GM19239 (cell line): ENCODE data around the gene DROSHA.

ENCODE experiments used
- DNase-seq: peaks from one replicate; pipeline ENCODE4 v3.0.0; 2011; ENCODE audit warnings: low spot score; ENCODE audit not compliant: insufficient read length
- FAIRE-seq: peaks from 2 replicates; lab custom pipeline; 2011; peaks lifted over from hg19 to GRCh38; lab: Jason Lieb, UNC

The DROSHA gene

GRCh38 chr5:31471040-31471439, 60.9 kb downstream of the DROSHA start:
- FAIRE-seq (no peak), DNase-seq (no peak)

GRCh38 chr5:31470608-31471007, 61.3 kb downstream of the DROSHA start:
- FAIRE-seq: no peak
- no peak for DNase-seq

- no peak for DNase-seq
- no peak for FAIRE-seq
Observed at GRCh38 chr5:31469886-31470285, 62.0 kb downstream of the DROSHA start.

GRCh38 chr5:31469466-31469865, 62.4 kb downstream of the DROSHA start:
- peak; percentile 28 for FAIRE-seq

GRCh38 chr5:31465291-31465690, 66.6 kb downstream of the DROSHA start:
- FAIRE-seq (no peak), DNase-seq (no peak)

More at GRCh38 chr5:31469466-31469865, 62.4 kb downstream of the DROSHA start:
- DNase-seq: no peak

- DNase-seq (no peak), FAIRE-seq (no peak)
Observed at GRCh38 chr5:31464081-31464480, 67.8 kb downstream of the DROSHA start.

GRCh38 chr5:31463351-31463750, 68.5 kb downstream of the DROSHA start:
- DNase-seq (no peak), FAIRE-seq (no peak)

GRCh38 chr5:31459594-31459993, 72.3 kb downstream of the DROSHA start:
- no peak for FAIRE-seq
- no peak for DNase-seq

GRCh38 chr5:31455172-31455571, 76.7 kb downstream of the DROSHA start:
- DNase-seq (no peak), FAIRE-seq (no peak)

GRCh38 chr5:31453522-31453921, 78.4 kb downstream of the DROSHA start:
- no peak for DNase-seq
- no peak for FAIRE-seq

- DNase-seq: no peak
- FAIRE-seq: no peak
Observed at GRCh38 chr5:31452314-31452713, 79.6 kb downstream of the DROSHA start.

GRCh38 chr5:31449962-31450361, 81.9 kb downstream of the DROSHA start:
- FAIRE-seq (no peak), DNase-seq (no peak)

- FAIRE-seq: no peak
- DNase-seq: no peak
Observed at GRCh38 chr5:31449174-31449573, 82.7 kb downstream of the DROSHA start.

GRCh38 chr5:31445041-31445600, 86.8 kb downstream of the DROSHA start:
- no peak for DNase-seq
- FAIRE-seq: no peak

GRCh38 chr5:31443572-31443971, 88.3 kb downstream of the DROSHA start:
- FAIRE-seq (no peak), DNase-seq (no peak)

- FAIRE-seq: no peak
- no peak for DNase-seq
Observed at GRCh38 chr5:31442058-31442745, 89.7 kb downstream of the DROSHA start.

- FAIRE-seq: no peak
- no peak for DNase-seq
Observed at GRCh38 chr5:31436851-31437250, 95.0 kb downstream of the DROSHA start.

- FAIRE-seq (no peak), DNase-seq (no peak)
Observed at GRCh38 chr5:31435730-31436129, 96.2 kb downstream of the DROSHA start.

- no peak for FAIRE-seq
- no peak for DNase-seq
Observed at GRCh38 chr5:31434898-31435297, 97.0 kb downstream of the DROSHA start.

GRCh38 chr5:31433229-31433628, 98.7 kb downstream of the DROSHA start:
- FAIRE-seq (no peak), DNase-seq (no peak)

- no peak for FAIRE-seq
Observed at GRCh38 chr5:31427724-31428309, 104.1 kb downstream of the DROSHA start.

More at GRCh38 chr5:31427724-31428309, 104.1 kb downstream of the DROSHA start:
- no peak for DNase-seq
